K562 (cell line): Measurements from ENCODE around the gene ACTN4.

Source experiments
- EGR1 ChIP-seq: fragments of 450-650 bp; conservative IDR thresholded peaks from 2 replicates; pipeline ENCODE4 v1.6.1; 2017; ENCODE audit warnings: mild to moderate bottlenecking
- ERF ChIP-seq: fragments of 450-650 bp; formaldehyde crosslinking; IDR thresholded peaks from 2 replicates; pipeline ENCODE4 v1.4.0; 2020; ENCODE audit warnings: mild to moderate bottlenecking, mixed read lengths
- MEF2A ChIP-seq: IDR thresholded peaks from 2 replicates; pipeline ENCODE4 v1.6.1; 2011; ENCODE audit warnings: low read depth, mild to moderate bottlenecking, low read length, moderate library complexity; ENCODE audit not compliant: control insufficient read depth
- RAD21 ChIP-seq, 2 experiments: fragments of 250-450 bp in 1 of 2; fragments of 450-650 bp in 1 of 2; sonication (Bioruptor Pico) in 1 of 2; formaldehyde crosslinking in 1 of 2; IDR thresholded peaks in 1 of 2; conservative IDR thresholded peaks in 1 of 2; 2 replicates each; pipeline versions ENCODE4 v1.4.0 to v1.8.0; 2020 to 2022; ENCODE audit warnings: mild to moderate bottlenecking in 2 of 2, moderate library complexity in 1 of 2
- SP1 ChIP-seq: sonication (generic); formaldehyde crosslinking; IDR thresholded peaks from 2 replicates; pipeline ENCODE4 v1.8.1; 2022; ENCODE audit warnings: mild to moderate bottlenecking, missing genetic modification reagents
- ZNF384 ChIP-seq: IDR thresholded peaks from 2 replicates; pipeline ENCODE4 v1.6.1; 2012; ENCODE audit warnings: low read depth, low read length, improper control_type of control experiment
- ZNF589 ChIP-seq: fragments of 200-800 bp; sonication (Bioruptor generic); IDR thresholded peaks from 2 replicates; pipeline ENCODE4 v1.6.1; 2016; ENCODE audit warnings: low read depth, missing genetic modification characterization, missing compliant biosample characterization

DNA sequence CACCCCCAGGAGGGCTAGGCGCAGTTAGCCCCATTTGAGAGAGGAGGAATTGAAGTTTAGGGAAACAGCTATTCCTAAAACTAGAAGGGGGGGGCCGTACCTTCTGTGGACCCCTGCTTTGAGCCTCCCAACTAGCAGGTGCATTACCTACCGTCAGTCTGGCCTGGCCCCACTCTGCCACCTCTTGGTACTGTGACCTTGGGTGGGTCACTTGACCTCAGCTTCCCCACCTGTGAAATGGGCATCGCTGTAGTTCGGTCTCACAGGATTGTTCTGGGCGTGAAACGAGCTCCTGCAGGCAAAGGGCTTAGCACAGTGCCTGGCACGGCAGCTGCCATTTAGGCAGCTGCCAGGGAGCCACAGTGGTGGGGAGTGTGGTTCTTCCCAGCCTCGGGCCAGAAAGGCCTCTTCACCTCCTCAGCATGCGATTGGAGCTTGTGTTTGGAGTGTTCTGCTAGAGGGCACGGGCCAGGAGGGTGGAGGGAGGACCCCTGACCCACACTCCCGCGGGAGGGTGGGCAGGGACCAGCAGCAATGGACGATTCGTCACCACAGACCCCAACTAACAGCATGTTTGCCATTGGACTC, 64.8 kb downstream of the ACTN4 start:
- TF ChIP-seq ERF: no peak
- no peak for TF ChIP-seq MEF2A
- TF ChIP-seq ZNF589: no peak
- no peak for TF ChIP-seq SP1
- TF ChIP-seq EGR1: no peak
- TF ChIP-seq RAD21 (CRISPR knock-in tag; conservative IDR thresholded peaks at IDR 0.05 in 1 of 2, IDR thresholded peaks at IDR 0.05 in 1 of 2): no peak
- no peak for TF ChIP-seq ZNF384
